Activated T-cell treated with anti-CD3 and anti-CD28 coated beads, Interleukin-2, amount 50 U/mL, for 72 hours (primary cell): ENCODE measurements around the gene EEF2K. TPM values are rescaled to one million over a fixed set of nuclear protein-coding genes. Genes with fewer than 3 reads are reported as not detected.
"Not testable (repeated sequence)": the region's sequence is repeated elsewhere in the genome, so short reads cannot be mapped to it uniquely, and the experiment has no call there.

Experiments used
- ATAC-seq, 2 donors: fragments of 150-1000 bp; cut with Tn5 transposase; replicated peaks in 1 of 2; 2 replicates each; pipeline ENCODE4 v1.10.0; 2021; ENCODE audit warnings: moderate library complexity in 2 of 2, mild to moderate bottlenecking in 1 of 2
- DNase-seq, 2 donors: peaks; one replicate each; pipeline ENCODE4 v3.0.0; 2021 to 2022; ENCODE audit warnings: mixed read lengths in 1 of 2
- H3K27ac Mint-ChIP-seq: one replicate; pipeline ENCODE4 v1.8.0; 2022; ENCODE audit warnings: mild to moderate bottlenecking, moderate library complexity, mixed read lengths
- H3K27me3 Mint-ChIP-seq: one replicate; pipeline ENCODE4 v1.8.0; 2022; ENCODE audit warnings: low read depth, mixed read lengths
- H3K36me3 Mint-ChIP-seq, 2 donors: one replicate each; pipeline ENCODE4 v1.8.0; 2022; ENCODE audit warnings: mixed read lengths in 2 of 2, mild to moderate bottlenecking in 1 of 2; ENCODE audit not compliant: insufficient read depth in 2 of 2
- H3K4me1 Mint-ChIP-seq: one replicate; pipeline ENCODE4 v1.8.0; 2022; ENCODE audit warnings: low read depth, mixed read lengths
- H3K4me3 Mint-ChIP-seq, 2 donors: one replicate each; pipeline ENCODE4 v1.8.0; 2022; ENCODE audit warnings: mild to moderate bottlenecking in 2 of 2, mixed read lengths in 2 of 2, moderate library complexity in 2 of 2
- H3K9me3 Mint-ChIP-seq, 2 donors: one replicate each; pipeline ENCODE4 v1.8.0; 2022; ENCODE audit warnings: mixed read lengths in 2 of 2
- total RNA-seq, 2 donors: library from RNA; stranded (reverse); gene quantifications; one replicate each; pipeline ENCODE4 v1.2.3, GENCODE V29; 2022

Gene EEF2K
- total RNA-seq, 2 donors from 2014 or later, result 19.4 to 23.9 TPM

DNA sequence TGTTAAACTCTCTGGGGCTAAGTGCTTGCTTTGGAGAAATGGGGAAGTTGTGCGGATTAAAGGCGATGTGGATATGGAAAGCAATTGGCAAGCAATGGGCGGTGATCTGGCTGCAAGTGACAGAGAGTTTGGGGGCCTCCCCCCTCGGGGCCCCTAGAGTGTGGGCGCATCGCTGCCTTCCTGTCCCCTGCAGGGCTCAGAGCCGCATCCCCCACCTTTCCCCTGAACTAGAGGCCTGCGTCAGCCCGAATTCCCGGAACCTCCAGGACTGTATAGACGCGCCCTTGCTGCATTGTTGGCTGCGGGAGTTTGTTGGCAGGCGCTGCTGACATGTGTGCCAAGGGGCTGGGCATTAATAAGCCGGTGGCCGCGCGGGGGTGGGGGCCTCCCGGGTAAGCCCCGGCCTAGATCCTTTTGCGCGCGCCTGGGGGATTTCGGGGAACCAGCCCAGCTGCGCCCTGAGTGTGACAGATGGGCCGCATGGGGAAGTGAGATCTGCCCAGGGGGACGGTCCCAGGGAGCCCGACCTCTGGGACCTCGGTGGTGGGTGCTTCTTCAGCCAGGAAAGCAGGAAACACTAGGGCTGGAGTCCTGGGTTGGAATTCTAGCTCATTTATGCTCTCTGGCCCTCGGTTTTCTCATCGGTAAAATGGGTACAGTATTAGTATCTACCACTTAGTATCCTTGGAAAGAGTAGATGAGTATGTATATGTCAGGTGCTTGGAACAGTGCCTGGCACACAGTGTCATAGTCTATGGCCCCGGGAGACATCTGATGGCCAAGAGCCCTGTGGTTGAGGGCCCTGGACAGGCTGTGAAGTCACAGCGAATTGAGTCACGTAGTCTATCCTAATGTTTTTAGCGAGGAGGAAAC is 1.0 kb downstream of the EEF2K start:
- Mint-ChIP-seq H3K4me1 (peaks cover 45% of the 10 kb centered on the region), H3K27ac (peak overlapping the region; percentile 75), H3K36me3 (peaks cover 1 to 6% of the 10 kb centered on the region in 2 donors), H3K4me3 (peak overlapping the region; percentile 88 to 93), H3K27me3 (no peaks in the 10 kb centered on the region), H3K9me3 (peaks cover 0 to 3% of the 10 kb centered on the region in 2 donors)
- ATAC-seq, result peak; percentile 41 to 47
- peak; percentile 67 to 71 for DNase-seq

DNA sequence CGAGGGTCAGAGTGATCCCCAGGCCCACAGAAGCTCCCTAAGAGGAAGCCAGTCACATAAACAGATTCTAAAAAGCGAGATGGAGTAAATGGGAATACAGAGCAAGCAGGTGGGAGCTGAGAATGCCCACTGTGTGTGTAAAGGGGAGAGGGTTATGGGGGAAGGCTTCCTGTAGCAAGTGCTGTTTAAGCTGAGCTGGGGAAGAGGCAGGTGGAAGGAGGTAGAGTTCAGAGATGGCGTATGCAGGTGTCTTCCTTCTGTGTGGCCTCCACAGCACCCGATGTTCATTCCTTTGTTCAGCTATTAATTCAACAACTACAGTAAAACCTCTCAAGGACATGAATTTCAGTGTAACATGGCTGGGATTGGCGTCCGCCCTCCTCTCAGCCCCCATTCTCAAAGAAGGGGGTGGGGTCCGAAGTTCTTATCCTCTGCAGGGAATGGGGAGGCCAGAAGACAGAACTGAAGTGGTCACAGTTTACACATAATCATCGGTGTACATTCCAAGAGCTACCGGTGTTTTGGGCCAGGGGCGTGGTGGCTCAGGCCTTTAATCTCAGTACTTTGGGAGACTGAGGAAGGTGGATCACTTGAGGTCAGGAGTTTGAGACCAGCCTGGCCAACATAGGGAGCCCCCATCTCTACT is 1.8 kb downstream of the EEF2K start:
- Mint-ChIP-seq H3K27ac (peak overlapping the region; percentile 75), H3K9me3 (peaks cover 0 to 3% of the 10 kb centered on the region in 2 donors), H3K27me3 (no peaks in the 10 kb centered on the region), H3K4me1 (peaks cover 45% of the 10 kb centered on the region), H3K36me3 (peaks cover 1 to 6% of the 10 kb centered on the region in 2 donors), H3K4me3 (peak overlapping the region; percentile 88 to 93)
- no peak for ATAC-seq
- DNase-seq, result no peak

DNA sequence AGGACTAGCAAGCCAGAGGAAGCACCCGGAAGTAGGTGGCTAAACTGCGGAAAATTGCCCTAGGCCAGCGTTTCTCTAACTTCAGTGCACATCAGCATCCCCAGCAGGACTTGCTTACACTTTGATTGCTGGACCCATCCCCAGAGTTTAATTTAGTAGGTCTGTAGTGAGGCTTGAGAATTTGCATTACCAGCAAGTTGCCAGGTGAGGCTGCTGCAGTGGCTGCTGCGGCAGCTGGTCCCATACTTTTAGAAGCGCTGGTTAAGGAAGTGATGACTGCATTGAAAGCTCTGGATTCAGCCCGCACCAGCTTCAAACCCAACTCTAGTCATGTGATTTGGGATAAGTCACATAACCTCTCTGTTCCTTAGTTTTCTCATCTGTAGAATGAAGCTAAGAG is 4.2 kb downstream of the EEF2K start:
- Mint-ChIP-seq H3K27me3 (no peaks in the 10 kb centered on the region), H3K36me3 (peaks cover 3 to 6% of the 10 kb centered on the region in 2 donors), H3K4me3 (no peak overlapping the region), H3K27ac (no peak overlapping the region), H3K9me3 (no peaks in the 10 kb centered on the region), H3K4me1 (peaks cover 42% of the 10 kb centered on the region)
- DNase-seq, result no peak
- no peak for ATAC-seq

DNA sequence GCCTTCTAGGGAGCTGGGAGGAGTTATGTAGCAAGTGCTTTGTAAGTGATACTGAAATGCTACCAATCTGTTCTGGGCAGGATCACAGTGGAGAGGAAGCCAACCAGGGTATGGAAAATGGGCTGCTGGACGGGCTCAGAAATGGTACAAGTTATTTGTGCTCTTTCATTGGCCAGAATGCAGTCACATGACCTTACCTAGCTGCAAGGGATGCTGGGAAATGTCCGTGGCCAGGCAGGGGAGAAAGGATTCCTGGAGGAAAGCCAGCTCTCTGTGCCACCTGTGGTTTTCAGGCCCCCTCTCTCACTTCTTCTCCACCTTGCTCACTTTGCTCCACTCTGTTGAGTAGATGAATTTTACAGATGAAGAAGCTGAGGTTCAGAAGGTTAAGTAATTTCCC is 4.8 kb downstream of the EEF2K start:
- H3K4me1 Mint-ChIP-seq, result peaks cover 37% of the 10 kb centered on the region
- no peaks in the 10 kb centered on the region for H3K27me3 Mint-ChIP-seq

DNA sequence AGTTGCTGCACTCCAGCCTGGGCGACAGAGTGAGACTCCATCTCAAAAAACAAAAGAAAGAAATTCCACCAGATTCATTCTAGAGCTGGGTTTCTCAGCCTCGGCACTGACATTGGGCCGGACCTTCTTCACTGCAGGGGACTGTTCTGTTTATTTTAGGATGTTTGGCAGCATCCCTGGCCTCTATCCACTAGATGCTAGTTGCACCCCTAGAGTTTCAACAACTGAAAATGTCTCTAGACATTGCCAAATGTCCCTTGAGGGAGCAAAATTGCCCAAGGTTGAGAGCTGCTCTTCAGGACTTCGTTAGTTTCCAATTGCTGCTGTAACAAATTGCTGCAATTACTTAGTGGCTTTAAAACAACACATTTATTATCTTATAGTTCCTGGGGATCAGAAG is 7.2 kb downstream of the EEF2K start:
- H3K4me3 Mint-ChIP-seq, result no peak overlapping the region
- no peak overlapping the region for H3K27ac Mint-ChIP-seq
- H3K27me3 Mint-ChIP-seq, result no peaks in the 10 kb centered on the region
- no peak for DNase-seq
- no peak for ATAC-seq
- H3K9me3 Mint-ChIP-seq, result no peaks in the 10 kb centered on the region
- H3K4me1 Mint-ChIP-seq, result peaks cover 34% of the 10 kb centered on the region
- H3K36me3 Mint-ChIP-seq, result peaks cover 2 to 3% of the 10 kb centered on the region in 2 donors

More for the DNA sequence above, 4.8 kb downstream of the EEF2K start:
- Mint-ChIP-seq H3K36me3 (peaks cover 3 to 6% of the 10 kb centered on the region in 2 donors), H3K27ac (no peak overlapping the region), H3K4me3 (no peak overlapping the region), H3K9me3 (no peaks in the 10 kb centered on the region)
- no peak for DNase-seq
- no peak for ATAC-seq

DNA sequence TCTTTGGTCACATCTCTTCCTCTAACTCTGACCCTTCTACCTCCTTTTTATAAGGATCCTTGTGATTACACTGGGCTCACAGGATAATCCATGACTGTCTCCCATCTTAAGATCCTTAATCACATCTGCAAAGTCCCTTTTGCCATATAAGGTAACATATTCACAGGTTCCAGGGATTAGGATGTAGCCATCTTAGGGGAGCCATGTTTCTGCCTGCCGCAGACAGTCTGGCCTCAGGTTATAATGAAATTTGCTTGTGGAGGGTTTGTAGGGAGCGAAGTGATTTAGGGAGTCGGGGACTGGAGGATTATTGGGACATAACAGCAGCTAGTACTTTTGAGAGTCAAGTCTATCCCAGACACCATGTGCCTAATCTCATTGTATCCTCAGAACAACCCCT is 7.7 kb downstream of the EEF2K start:
- H3K27ac Mint-ChIP-seq, result no peak overlapping the region
- no peak for ATAC-seq
- H3K9me3 Mint-ChIP-seq, result no peaks in the 10 kb centered on the region
- no peak overlapping the region for H3K4me3 Mint-ChIP-seq
- DNase-seq, result no peak
- peaks cover 29% of the 10 kb centered on the region for H3K4me1 Mint-ChIP-seq
- no peaks in the 10 kb centered on the region for H3K27me3 Mint-ChIP-seq
- peaks cover 2 to 3% of the 10 kb centered on the region in 2 donors for H3K36me3 Mint-ChIP-seq

DNA sequence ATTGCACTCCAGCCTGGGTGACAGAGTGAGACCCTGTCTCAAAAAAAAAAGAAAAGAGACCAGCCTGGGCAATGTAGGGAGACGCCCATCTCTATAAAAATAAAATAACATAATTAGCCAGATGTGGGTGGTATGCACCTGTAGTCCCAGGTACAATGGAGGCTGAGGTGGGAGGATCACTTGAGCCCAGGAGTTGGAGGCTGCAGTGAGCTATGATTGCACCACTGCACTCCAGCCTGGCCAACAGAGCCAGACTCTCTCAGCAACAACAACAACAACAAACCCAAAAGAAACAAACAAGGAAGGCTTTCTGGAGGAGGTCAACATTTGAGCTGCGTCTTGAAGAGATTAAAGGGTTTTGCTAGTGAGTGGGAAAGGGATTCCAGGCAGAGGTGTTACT is 8.3 kb downstream of the EEF2K start:
- Mint-ChIP-seq H3K27me3 (no peaks in the 10 kb centered on the region), H3K4me3 (no peak overlapping the region), H3K9me3 (no peaks in the 10 kb centered on the region), H3K27ac (no peak overlapping the region), H3K36me3 (peaks cover 2 to 3% of the 10 kb centered on the region in 2 donors), H3K4me1 (peaks cover 23% of the 10 kb centered on the region)
- ATAC-seq, result no peak
- DNase-seq, result no peak

DNA sequence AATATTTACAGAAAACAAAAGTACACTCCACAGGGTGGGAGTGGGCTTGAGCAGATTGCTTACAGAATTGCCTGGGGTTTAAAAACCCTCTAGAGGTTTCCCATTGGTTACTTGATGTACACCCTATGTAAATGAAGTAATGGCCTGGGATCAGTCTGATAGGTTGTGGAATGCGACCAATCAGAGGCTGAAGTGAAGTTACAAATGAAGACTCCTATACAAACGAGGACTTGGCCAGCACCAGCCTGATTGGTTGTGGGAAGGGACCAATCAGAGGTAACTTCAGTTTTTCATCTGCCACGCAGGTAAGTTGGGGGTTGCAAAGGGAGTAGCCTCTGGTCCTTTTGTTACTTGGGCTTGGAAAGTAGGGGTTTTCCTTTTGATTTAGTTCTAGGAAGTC is 8.8 kb downstream of the EEF2K start:
- DNase-seq (no peak), ATAC-seq (no peak)
- H3K27me3 Mint-ChIP-seq, result no peaks in the 10 kb centered on the region
- peaks cover 18% of the 10 kb centered on the region for H3K4me1 Mint-ChIP-seq
- no peak overlapping the region for H3K27ac Mint-ChIP-seq
- no peaks in the 10 kb centered on the region for H3K9me3 Mint-ChIP-seq
- peaks cover 2 to 3% of the 10 kb centered on the region in 2 donors for H3K36me3 Mint-ChIP-seq
- H3K4me3 Mint-ChIP-seq, result no peak overlapping the region

DNA sequence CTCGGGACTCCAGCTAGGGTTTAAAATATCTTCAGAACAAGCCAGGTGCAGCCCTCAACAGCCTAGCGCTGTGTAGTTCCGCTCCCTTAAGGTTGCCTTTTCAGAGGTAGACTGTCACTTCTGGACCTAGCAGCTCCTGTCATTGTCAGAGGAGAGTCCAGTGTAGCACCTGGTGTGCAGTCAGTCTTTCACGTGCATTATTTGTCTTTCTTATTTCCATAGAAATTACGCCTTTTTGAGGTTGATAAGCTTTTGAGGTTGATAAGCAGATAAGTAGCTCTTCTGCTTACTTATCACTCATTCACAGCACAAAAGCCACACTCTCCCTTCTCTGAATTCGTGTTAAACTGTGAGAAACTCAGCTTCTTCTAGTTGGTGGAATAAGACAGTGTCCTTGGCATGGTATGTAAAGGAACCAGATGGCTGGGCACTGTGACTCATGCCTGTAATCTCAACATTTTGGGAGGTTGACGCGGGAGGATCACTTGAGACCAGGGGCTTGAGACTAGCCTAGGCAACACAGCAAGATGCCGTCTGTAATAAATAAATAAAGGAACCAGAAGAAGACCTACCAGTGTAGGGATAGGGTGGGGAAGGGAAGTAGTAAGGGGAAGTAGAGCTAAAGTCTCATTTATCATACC is 10.2 kb downstream of the EEF2K start:
- peaks cover 15% of the 10 kb centered on the region for H3K4me1 Mint-ChIP-seq
- ATAC-seq, result no peak
- H3K36me3 Mint-ChIP-seq, result peaks cover 0 to 2% of the 10 kb centered on the region in 2 donors
- H3K27ac Mint-ChIP-seq, result no peak overlapping the region
- H3K4me3 Mint-ChIP-seq, result peak overlapping the region in 1 of 2 donors; percentile 19
- no peaks in the 10 kb centered on the region for H3K9me3 Mint-ChIP-seq
- no peaks in the 10 kb centered on the region for H3K27me3 Mint-ChIP-seq
- no peak for DNase-seq

DNA sequence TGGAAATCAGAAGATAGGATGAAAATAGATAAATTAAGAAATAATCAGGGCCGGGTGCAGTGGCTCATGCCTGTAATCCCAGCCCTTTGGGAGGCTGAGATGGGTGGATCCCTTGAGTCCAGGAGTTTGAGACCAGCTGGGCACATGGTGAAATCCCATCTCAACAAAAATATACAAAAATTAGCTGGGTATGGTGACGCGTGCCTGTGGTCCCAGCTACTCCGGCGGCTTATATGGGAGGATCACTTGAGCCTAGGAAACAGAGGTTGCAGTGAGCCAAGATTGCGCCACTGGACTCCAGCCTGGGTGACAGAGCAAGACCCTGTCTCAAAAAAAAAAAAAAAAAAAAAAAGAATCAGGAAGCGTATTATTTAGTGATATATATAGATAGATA is 10.8 kb downstream of the EEF2K start:
- peaks cover 15% of the 10 kb centered on the region for H3K4me1 Mint-ChIP-seq
- H3K27me3 Mint-ChIP-seq, H3K4me3 Mint-ChIP-seq, DNase-seq, H3K27ac Mint-ChIP-seq, H3K36me3 Mint-ChIP-seq, ATAC-seq, H3K9me3 Mint-ChIP-seq: not testable (repeated sequence)

DNA sequence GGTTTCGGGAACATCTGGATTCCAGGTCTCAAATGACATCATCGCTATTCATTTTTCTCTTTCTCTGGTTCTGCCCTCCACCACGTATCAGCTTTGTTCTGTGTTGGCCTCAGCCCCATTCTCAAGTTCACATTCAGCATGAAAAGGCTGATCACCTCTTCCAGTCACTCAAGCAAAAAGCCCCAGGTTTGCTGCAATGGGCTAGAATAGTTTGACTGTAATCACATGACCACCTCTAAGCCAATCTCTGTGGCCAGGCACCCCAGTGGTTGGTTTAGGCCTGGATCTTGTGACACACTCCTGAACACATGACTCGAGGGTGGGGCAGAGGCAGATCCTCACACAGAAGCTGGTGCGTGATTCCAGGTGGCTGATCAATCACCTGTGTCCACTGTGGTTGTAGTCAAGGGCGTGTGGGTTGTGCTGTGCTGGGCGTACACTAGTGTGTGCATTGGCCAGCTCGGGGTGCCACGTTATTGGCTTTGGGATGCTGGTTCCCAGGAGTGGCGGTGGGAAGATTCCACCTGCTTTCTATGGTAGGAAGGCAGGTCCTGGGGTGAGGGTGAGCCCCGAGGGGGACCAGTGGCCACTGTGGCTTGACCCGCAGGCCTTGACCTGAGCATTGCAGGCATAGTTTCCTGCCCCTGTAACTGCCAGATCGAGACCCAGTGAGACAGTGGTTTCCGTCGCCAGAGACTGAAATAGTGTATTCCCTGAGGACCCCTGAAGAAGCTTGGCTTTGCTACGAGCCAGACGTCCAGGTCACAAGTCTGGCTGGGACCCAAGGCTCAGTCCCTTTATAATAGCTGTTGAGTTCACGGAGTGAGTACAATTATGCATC is 12.0 kb downstream of the EEF2K start:
- ATAC-seq, result peak; percentile 85 to 93
- peaks cover 15% of the 10 kb centered on the region for H3K4me1 Mint-ChIP-seq
- DNase-seq, result peak; percentile 24 to 44
- no peaks in the 10 kb centered on the region for H3K9me3 Mint-ChIP-seq
- H3K4me3 Mint-ChIP-seq, result no peak overlapping the region
- H3K27me3 Mint-ChIP-seq, result no peaks in the 10 kb centered on the region
- no peak overlapping the region for H3K27ac Mint-ChIP-seq
- peaks cover 0 to 2% of the 10 kb centered on the region in 2 donors for H3K36me3 Mint-ChIP-seq

DNA sequence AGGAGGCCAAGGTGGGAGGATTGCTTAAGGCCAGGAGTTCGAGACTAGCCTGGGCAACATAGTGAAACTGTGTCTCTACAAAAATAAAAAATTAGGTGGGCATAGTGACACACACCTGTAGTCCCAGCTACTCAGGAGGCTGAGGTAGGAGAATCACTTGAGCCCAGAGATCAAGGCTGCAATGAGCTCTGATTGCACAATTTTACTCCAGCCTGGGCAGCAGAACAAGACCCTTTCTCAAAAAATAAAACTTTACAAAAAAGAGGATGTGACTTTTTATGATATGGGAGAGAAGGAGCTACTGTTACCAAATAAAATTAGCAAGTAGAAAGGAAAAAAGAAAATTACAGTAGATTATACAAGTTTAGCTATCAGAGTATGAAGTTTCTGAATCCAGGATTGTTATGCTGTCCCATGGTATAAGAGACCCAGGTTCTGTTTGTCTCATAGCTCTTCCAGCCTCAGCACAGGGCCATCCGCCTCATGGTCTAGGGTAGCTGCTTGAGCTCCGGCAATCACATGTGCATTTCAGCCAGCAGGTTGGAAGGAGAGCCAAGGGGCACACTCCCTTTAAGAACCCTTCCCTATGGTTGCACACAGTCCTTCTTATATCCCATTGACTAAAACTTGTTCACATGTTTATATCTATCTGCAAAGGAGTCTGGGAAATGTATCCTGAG is 13.5 kb downstream of the EEF2K start:
- H3K27ac Mint-ChIP-seq, result no peak overlapping the region
- ATAC-seq (no peak), DNase-seq (no peak)

More for the DNA sequence above, 13.5 kb downstream of the EEF2K start:
- Mint-ChIP-seq H3K4me3 (no peak overlapping the region), H3K9me3 (no peaks in the 10 kb centered on the region), H3K4me1 (peaks cover 20% of the 10 kb centered on the region), H3K27me3 (no peaks in the 10 kb centered on the region), H3K36me3 (peaks cover 3 to 4% of the 10 kb centered on the region in 2 donors)
